Fibroblast of lung (primary cell): ENCODE measurements around the gene COMT. TPM values are rescaled to one million over a fixed set of nuclear protein-coding genes. Genes with fewer than 3 reads are reported as not detected.

Source experiments
- DNase-seq, 2 donors: peaks; one replicate each; pipeline versions ENCODE4 v3.0.0 to v3.0.0-alpha.2; 2010; ENCODE audit warnings: low read depth in 2 of 2
- H2AFZ ChIP-seq: 2 replicates; pipeline ENCODE4 v1.5.1; 2012; ENCODE audit warnings: low read length, control low read depth, inconsistent platforms
- H3K27ac ChIP-seq: 2 replicates; pipeline ENCODE4 v1.5.1; 2011; ENCODE audit warnings: low read length, control low read depth; ENCODE audit not compliant: insufficient read depth
- H3K27me3 ChIP-seq: 2 replicates; pipeline ENCODE4 v1.5.1; 2011; ENCODE audit warnings: mild to moderate bottlenecking, low read length; ENCODE audit not compliant: control insufficient read depth, insufficient read depth
- H3K36me3 ChIP-seq: 2 replicates; pipeline ENCODE4 v1.5.1; 2011; ENCODE audit warnings: low read length; ENCODE audit not compliant: control insufficient read depth, insufficient read depth
- H3K4me1 ChIP-seq: 2 replicates; pipeline ENCODE4 v1.5.1; 2011; ENCODE audit warnings: low read length; ENCODE audit not compliant: control insufficient read depth, insufficient read depth; ENCODE audit errors: extremely low read depth
- H3K4me2 ChIP-seq: 2 replicates; pipeline ENCODE4 v1.5.1; 2011; ENCODE audit warnings: low read length, control low read depth; ENCODE audit not compliant: insufficient read depth; ENCODE audit errors: extremely low read depth
- H3K4me3 ChIP-seq, 4 experiments: fragments of 200-600 bp in 1 of 4; sonication (generic) in 1 of 4; replicated peaks in 1 of 4; 2 replicates each; pipeline ENCODE4 v1.5.1; 2011 to 2016; ENCODE audit warnings: low read length in 4 of 4, low read depth in 3 of 4, mild to moderate bottlenecking in 3 of 4, control low read depth in 2 of 4, inconsistent platforms in 1 of 4, mixed read lengths in 1 of 4; ENCODE audit not compliant: insufficient read depth in 1 of 4; ENCODE audit errors: control extremely low read depth in 1 of 4
- H3K79me2 ChIP-seq: 2 replicates; pipeline ENCODE4 v1.5.1; 2012; ENCODE audit warnings: mild to moderate bottlenecking, low read length, inconsistent platforms; ENCODE audit not compliant: control insufficient read depth, insufficient read depth
- H3K9ac ChIP-seq: 2 replicates; pipeline ENCODE4 v1.5.1; 2011; ENCODE audit warnings: mild to moderate bottlenecking, low read length, control low read depth; ENCODE audit not compliant: insufficient read depth
- H3K9me3 ChIP-seq: 2 replicates; pipeline ENCODE4 v1.5.1; 2012; ENCODE audit warnings: low read depth, low read length; ENCODE audit not compliant: control insufficient read depth, insufficient read depth
- H4K20me1 ChIP-seq: 2 replicates; pipeline ENCODE4 v1.5.1; 2011; ENCODE audit warnings: low read length; ENCODE audit not compliant: control insufficient read depth, insufficient read depth; ENCODE audit errors: extremely low read depth
- CTCF ChIP-seq, 2 donors: IDR thresholded peaks in 1 of 2; conservative IDR thresholded peaks in 1 of 2; 1 replicate in 1 of 2; 2 replicates in 1 of 2; pipeline ENCODE4 v1.5.1; 2011 to 2012; ENCODE audit warnings: low read length in 2 of 2, control low read depth in 1 of 2, inconsistent platforms in 1 of 2, low read depth in 1 of 2, mild to moderate bottlenecking in 1 of 2
- EZH2 ChIP-seq: IDR thresholded peaks from 2 replicates; pipeline ENCODE4 v1.5.1; 2012; ENCODE audit warnings: low read length, control low read depth, mild to moderate bottlenecking; ENCODE audit errors: missing control alignments
- polyA plus RNA-seq, 2 donors: library from polyadenylated mRNA; depleted of rRNA in 1 of 2; stranded (reverse) in 1 of 2; unstranded in 1 of 2; fragments of >200 nt; gene quantifications; 2 replicates each; pipeline ENCODE4 v1.2.1, GENCODE V29; 2011 to 2012; ENCODE audit warnings: missing spikeins in 1 of 2
- total RNA-seq: library from RNA; depleted of rRNA; stranded (reverse); fragments of >200 nt; gene quantifications from 2 replicates; pipeline ENCODE4 v1.2.1, GENCODE V29; 2014

The COMT gene
- total and polyA plus RNA-seq, 2 donors (not counting 1 experiment from before 2014, with no cell fraction given) = 208 to 305 TPM

- Histone ChIP-seq H3K27me3 (no peaks in the 10 kb centered on the region), H2AFZ (no peak overlapping the region), H3K9ac (no peak overlapping the region), H3K4me1 (no peaks in the 10 kb centered on the region), H3K79me2 (no peaks in the 10 kb centered on the region), H3K4me3 (no peak overlapping the region), H3K4me2 (no peak overlapping the region), H3K9me3 (no peaks in the 10 kb centered on the region), H3K27ac (no peak overlapping the region), H4K20me1 (no peaks in the 10 kb centered on the region), H3K36me3 (peaks cover 24% of the 10 kb centered on the region)
- TF ChIP-seq EZH2 (no peak), CTCF (conservative IDR thresholded peaks at IDR 0.05 in 1 of 2, IDR thresholded peaks at IDR 0.05 in 1 of 2; ENCODE audit: low read depth in 1 of 2, low read length in 2 of 2) (no peak)
- DNase-seq = no peak
Observed at GRCh38 chr22:19968450-19968891, 26.9 kb downstream of the COMT start.

- TF ChIP-seq CTCF (conservative IDR thresholded peaks at IDR 0.05 in 1 of 2, IDR thresholded peaks at IDR 0.05 in 1 of 2; ENCODE audit: low read depth in 1 of 2, low read length in 2 of 2) (no peak), EZH2 (no peak)
- H3K4me1 ChIP-seq = no peaks in the 10 kb centered on the region
- no peak overlapping the region for H3K4me3 ChIP-seq
- no peaks in the 10 kb centered on the region for H3K9me3 ChIP-seq
- no peaks in the 10 kb centered on the region for H4K20me1 ChIP-seq
- H3K36me3 ChIP-seq = peaks cover 20% of the 10 kb centered on the region
- H3K27me3 ChIP-seq = no peaks in the 10 kb centered on the region
- H3K9ac ChIP-seq = no peak overlapping the region
- no peak overlapping the region for H2AFZ ChIP-seq
- H3K4me2 ChIP-seq = no peak overlapping the region
- no peak for DNase-seq
- H3K79me2 ChIP-seq = no peaks in the 10 kb centered on the region
- H3K27ac ChIP-seq = no peak overlapping the region
Observed at GRCh38 chr22:19969141-19969928, 27.8 kb downstream of the COMT start.

DNA sequence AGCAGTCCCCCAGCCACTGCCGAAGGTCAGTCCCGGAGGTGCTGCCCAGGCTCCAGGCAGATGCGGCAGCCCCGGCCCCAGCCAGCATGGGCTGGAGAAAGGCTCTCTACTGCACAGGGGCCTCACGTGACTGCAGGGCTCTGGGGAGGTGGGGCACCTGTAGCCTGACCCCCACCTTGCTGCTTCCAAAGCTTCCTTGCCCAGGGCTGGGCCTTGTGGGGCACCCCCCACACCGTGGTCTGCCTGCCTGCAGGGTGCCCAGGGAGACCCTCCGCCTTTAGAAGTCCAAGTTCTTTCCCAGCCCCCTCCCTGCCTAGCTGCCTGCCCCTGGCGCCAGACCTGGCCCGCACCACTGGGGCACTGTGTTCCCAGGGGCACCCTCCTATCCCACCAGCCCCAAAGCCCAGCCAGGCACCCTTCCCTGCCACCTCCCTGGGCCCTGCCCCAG lies 28.5 kb downstream of the COMT start:
- Histone ChIP-seq H3K4me2 (no peak overlapping the region), H3K4me3 (no peak overlapping the region), H3K4me1 (no peaks in the 10 kb centered on the region), H3K9ac (no peak overlapping the region), H3K27me3 (no peaks in the 10 kb centered on the region), H2AFZ (no peak overlapping the region), H3K79me2 (no peaks in the 10 kb centered on the region), H4K20me1 (no peaks in the 10 kb centered on the region), H3K27ac (no peak overlapping the region), H3K9me3 (no peaks in the 10 kb centered on the region), H3K36me3 (peaks cover 18% of the 10 kb centered on the region)
- no peak for DNase-seq
- no peak for TF ChIP-seq EZH2
- TF ChIP-seq CTCF (conservative IDR thresholded peaks at IDR 0.05 in 1 of 2, IDR thresholded peaks at IDR 0.05 in 1 of 2; ENCODE audit: low read depth in 1 of 2, low read length in 2 of 2) = no peak
